Nephron (organoid): ENCODE results near the gene MAPK13.
A peak's percentile ranks its signal among the peaks of the same experiment; 100 is the strongest.

Source experiments
- H3K27ac Mint-ChIP-seq, 3 experiments: 2 replicates each; pipeline ENCODE4 v1.8.0; 2020; ENCODE audit warnings: mixed read lengths in 3 of 3, mild to moderate bottlenecking in 2 of 3, moderate library complexity in 1 of 3
- H3K27me3 Mint-ChIP-seq: 2 replicates; pipeline ENCODE4 v1.8.0; 2021; ENCODE audit warnings: low read depth, mild to moderate bottlenecking, moderate library complexity, mixed read lengths
- H3K36me3 Mint-ChIP-seq: 2 replicates; pipeline ENCODE4 v1.8.0; 2020; ENCODE audit warnings: low read depth, mixed read lengths
- H3K4me1 Mint-ChIP-seq: 2 replicates; pipeline ENCODE4 v1.8.0; 2020; ENCODE audit warnings: mixed read lengths
- H3K4me3 Mint-ChIP-seq, 3 experiments: 2 replicates each; pipeline ENCODE4 v1.8.0; 2020; ENCODE audit warnings: mild to moderate bottlenecking in 3 of 3, mixed read lengths in 3 of 3, moderate library complexity in 2 of 3
- H3K9me3 Mint-ChIP-seq: 2 replicates; pipeline ENCODE4 v1.8.0; 2020; ENCODE audit warnings: mixed read lengths
- CTCF ChIP-seq, 3 experiments: fragments of 200-600 bp; sonication (generic); IDR thresholded peaks; one replicate each; pipeline ENCODE4 v1.5.0; 2021; ENCODE audit warnings: antibody characterized with exemption in 3 of 3; ENCODE audit not compliant: unreplicated experiment in 3 of 3

The MAPK13 gene

GRCh38 chr6:36132246-36132895, 2.1 kb downstream of the MAPK13 start:
- Mint-ChIP-seq H3K4me3 (peak overlapping the region; percentile 31 to 65 (median 40)), H3K27ac (peak overlapping the region; percentile 15 to 95 (median 86)), H3K4me1 (peaks cover 43% of the 10 kb centered on the region), H3K27me3 (peaks cover 5% of the 10 kb centered on the region), H3K36me3 (no peaks in the 10 kb centered on the region), H3K9me3 (no peaks in the 10 kb centered on the region)
- no peak for TF ChIP-seq CTCF (IDR thresholded peaks at IDR 0.05; ENCODE audit: unreplicated experiment in 3 of 3)

- no peak overlapping the region for H3K4me3 Mint-ChIP-seq
- no peak for TF ChIP-seq CTCF (IDR thresholded peaks at IDR 0.05; ENCODE audit: unreplicated experiment in 3 of 3)
- H3K9me3 Mint-ChIP-seq = no peaks in the 10 kb centered on the region
- H3K4me1 Mint-ChIP-seq = peaks cover 42% of the 10 kb centered on the region
- H3K27ac Mint-ChIP-seq = peak overlapping the region in 2 of 3 experiments; percentile 8 to 15
- peaks cover 5% of the 10 kb centered on the region for H3K27me3 Mint-ChIP-seq
- H3K36me3 Mint-ChIP-seq = no peaks in the 10 kb centered on the region
Observed at GRCh38 chr6:36133148-36133547, 2.8 kb downstream of the MAPK13 start.

- Mint-ChIP-seq H3K27me3 (peaks cover 5% of the 10 kb centered on the region), H3K9me3 (no peaks in the 10 kb centered on the region), H3K4me3 (no peak overlapping the region), H3K4me1 (peaks cover 38% of the 10 kb centered on the region), H3K27ac (peak overlapping the region in 2 of 3 experiments; percentile 8 to 15), H3K36me3 (no peaks in the 10 kb centered on the region)
- no peak for TF ChIP-seq CTCF (IDR thresholded peaks at IDR 0.05; ENCODE audit: unreplicated experiment in 3 of 3)
Observed at GRCh38 chr6:36133912-36134311, 3.6 kb downstream of the MAPK13 start.

- Mint-ChIP-seq H3K9me3 (no peaks in the 10 kb centered on the region), H3K4me3 (no peak overlapping the region), H3K27ac (no peak overlapping the region), H3K27me3 (peaks cover 5% of the 10 kb centered on the region), H3K4me1 (peaks cover 44% of the 10 kb centered on the region), H3K36me3 (no peaks in the 10 kb centered on the region)
- TF ChIP-seq CTCF (IDR thresholded peaks at IDR 0.05; ENCODE audit: unreplicated experiment in 3 of 3) = no peak
Observed at GRCh38 chr6:36135053-36135731, 4.9 kb downstream of the MAPK13 start.

GRCh38 chr6:36136034-36136433, 5.7 kb downstream of the MAPK13 start:
- no peak for TF ChIP-seq CTCF (IDR thresholded peaks at IDR 0.05; ENCODE audit: unreplicated experiment in 3 of 3)
- Mint-ChIP-seq H3K4me3 (no peak overlapping the region), H3K27me3 (peaks cover 5% of the 10 kb centered on the region), H3K9me3 (no peaks in the 10 kb centered on the region), H3K4me1 (peaks cover 47% of the 10 kb centered on the region), H3K36me3 (no peaks in the 10 kb centered on the region), H3K27ac (no peak overlapping the region)

- H3K4me1 Mint-ChIP-seq = peaks cover 44% of the 10 kb centered on the region
- H3K36me3 Mint-ChIP-seq = no peaks in the 10 kb centered on the region
- TF ChIP-seq CTCF (IDR thresholded peaks at IDR 0.05; ENCODE audit: unreplicated experiment in 3 of 3) = no peak
- peaks cover 5% of the 10 kb centered on the region for H3K27me3 Mint-ChIP-seq
- H3K9me3 Mint-ChIP-seq = no peaks in the 10 kb centered on the region
- no peak overlapping the region for H3K27ac Mint-ChIP-seq
- no peak overlapping the region for H3K4me3 Mint-ChIP-seq
Observed at GRCh38 chr6:36136551-36136950, 6.2 kb downstream of the MAPK13 start.
